ENCODE results near the gene FGF5.

Gene FGF5

GRCh38 chr4:80305466-80305865 lies 39.0 kb downstream of the FGF5 start:
- H3K4me3 ChIP-seq (ENCODE audit: low read length), result no peak overlapping the region
- DNase-seq (ENCODE audit: low read depth), result peak; percentile 63
- no peak for TF ChIP-seq CTCF (IDR thresholded peaks at IDR 0.05; ENCODE audit: insufficient read depth, low read depth, low read length, missing control alignments)

GRCh38 chr4:80306260-80306659 lies 39.8 kb downstream of the FGF5 start:
- TF ChIP-seq CTCF (IDR thresholded peaks at IDR 0.05; ENCODE audit: insufficient read depth, low read depth, low read length, missing control alignments), result no peak
- DNase-seq (ENCODE audit: low read depth), result peak; percentile 58
- H3K4me3 ChIP-seq (ENCODE audit: low read length), result no peak overlapping the region

GRCh38 chr4:80307183-80307735 lies 40.8 kb downstream of the FGF5 start:
- TF ChIP-seq CTCF (IDR thresholded peaks at IDR 0.05; ENCODE audit: insufficient read depth, low read depth, low read length, missing control alignments), result no peak

GRCh38 chr4:80307774-80308465 lies 41.5 kb downstream of the FGF5 start:
- DNase-seq (ENCODE audit: low read depth), result peak; percentile 93
- TF ChIP-seq CTCF (IDR thresholded peaks at IDR 0.05; ENCODE audit: insufficient read depth, low read depth, low read length, missing control alignments), result no peak
- no peak overlapping the region for H3K4me3 ChIP-seq (ENCODE audit: low read length)

More at GRCh38 chr4:80307183-80307735, 40.8 kb downstream of the FGF5 start:
- peak; percentile 71 for DNase-seq (ENCODE audit: low read depth)
- H3K4me3 ChIP-seq (ENCODE audit: low read length), result no peak overlapping the region

- no peak for DNase-seq (ENCODE audit: low read depth)
- TF ChIP-seq CTCF (IDR thresholded peaks at IDR 0.05; ENCODE audit: insufficient read depth, low read depth, low read length, missing control alignments), result no peak
- H3K4me3 ChIP-seq (ENCODE audit: low read length), result no peak overlapping the region
Observed at GRCh38 chr4:80308466-80308822, 42.0 kb downstream of the FGF5 start.

- TF ChIP-seq CTCF (IDR thresholded peaks at IDR 0.05; ENCODE audit: insufficient read depth, low read depth, low read length, missing control alignments), result no peak
- H3K4me3 ChIP-seq (ENCODE audit: low read length), result no peak overlapping the region
- DNase-seq (ENCODE audit: low read depth), result peak; percentile 92
Observed at GRCh38 chr4:80309294-80310004, 43.0 kb downstream of the FGF5 start.
